Umbilical cord (tissue), 2 donors: ENCODE results near the gene ANKRD18B. TPM values are rescaled to one million over a fixed set of nuclear protein-coding genes. Genes with fewer than 3 reads are reported as not detected.
"Not testable (repeated sequence)": the region's sequence is repeated elsewhere in the genome, so short reads cannot be mapped to it uniquely, and the experiment has no call there.

Experiments used
- DNase-seq: peaks from one replicate; pipeline ENCODE4 v3.0.0-alpha.2; 2015; ENCODE audit warnings: low spot score
- total RNA-seq: library from RNA; depleted of rRNA; stranded (reverse); fragments of >200 nt; gene quantifications from one replicate; pipeline ENCODE4 v1.2.3, GENCODE V29; 2014; ENCODE audit warnings: low replicate concordance; ENCODE audit not compliant: insufficient read depth

The ANKRD18B gene
- total RNA-seq: 5.3 TPM

DNA sequence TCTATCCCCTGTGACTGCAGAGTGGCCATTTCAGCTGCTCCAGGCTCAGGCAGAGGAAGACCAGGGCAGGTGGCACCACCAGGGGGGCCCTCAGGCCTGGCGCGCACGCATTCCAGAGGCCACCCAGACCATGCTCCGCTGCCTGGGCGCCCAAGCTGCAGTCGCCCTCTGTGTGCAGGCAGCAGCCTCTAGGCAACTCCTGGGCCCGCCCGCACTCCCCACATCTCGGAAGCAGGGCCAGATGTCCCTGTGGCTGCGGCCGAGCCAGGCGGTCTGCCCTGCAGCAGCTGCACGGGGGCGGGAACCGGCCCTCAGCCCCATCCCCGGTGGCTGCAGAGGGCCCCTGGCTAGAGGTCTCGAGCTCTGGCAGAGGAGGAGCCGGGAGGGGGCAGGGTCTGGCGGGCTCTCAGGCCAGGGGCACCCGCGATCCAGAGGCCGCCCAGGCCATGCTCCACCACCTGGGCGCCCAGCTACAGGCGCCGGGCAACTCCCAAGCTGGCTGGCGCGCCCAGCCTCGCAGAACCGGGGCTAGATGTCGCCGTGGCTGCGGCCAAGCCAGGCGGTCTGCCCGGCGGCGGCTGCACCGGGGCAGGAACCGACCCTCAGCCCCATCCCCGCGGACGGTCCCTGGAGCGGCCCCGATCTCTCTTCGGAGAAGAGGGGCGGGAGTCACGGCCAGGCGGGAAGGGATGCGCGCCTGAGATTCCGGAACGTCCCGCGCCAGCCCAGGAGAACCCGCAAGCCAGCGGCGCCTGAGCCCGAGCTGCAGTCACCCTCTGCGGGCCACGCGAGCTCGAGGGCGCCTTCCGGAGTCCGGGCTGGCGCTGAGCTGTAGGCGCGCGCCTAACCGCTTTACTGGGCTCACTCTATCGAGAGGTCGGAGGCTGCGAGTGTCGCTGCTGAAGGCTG is at the start of gene ANKRD18B:
ANKRD18B (plus strand) TSS at position 855 of the 909 bp plus-strand sequence. CDS start 239 bp downstream, outside the sequence.
- DNase-seq: peak; percentile 48

DNA sequence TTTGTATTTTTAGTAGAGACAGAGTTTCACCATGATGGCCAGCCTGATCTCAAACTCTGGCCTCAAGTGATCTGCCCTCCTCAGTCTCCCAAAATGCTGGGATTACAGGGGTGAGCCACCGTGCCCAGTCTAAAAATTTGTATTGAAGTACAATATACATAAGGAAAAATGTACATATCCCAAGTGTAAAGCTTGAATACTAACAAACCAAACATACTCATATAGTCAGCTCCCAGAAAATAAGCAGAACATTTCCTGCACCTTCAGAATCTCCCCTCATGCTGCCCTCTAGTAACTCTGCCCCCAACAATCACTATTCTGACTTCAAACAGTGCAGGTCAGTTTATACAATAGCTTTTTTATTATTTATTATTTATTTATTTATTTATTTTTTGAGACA is 48.7 kb upstream of the ANKRD18B start:
- DNase-seq: no peak

DNA sequence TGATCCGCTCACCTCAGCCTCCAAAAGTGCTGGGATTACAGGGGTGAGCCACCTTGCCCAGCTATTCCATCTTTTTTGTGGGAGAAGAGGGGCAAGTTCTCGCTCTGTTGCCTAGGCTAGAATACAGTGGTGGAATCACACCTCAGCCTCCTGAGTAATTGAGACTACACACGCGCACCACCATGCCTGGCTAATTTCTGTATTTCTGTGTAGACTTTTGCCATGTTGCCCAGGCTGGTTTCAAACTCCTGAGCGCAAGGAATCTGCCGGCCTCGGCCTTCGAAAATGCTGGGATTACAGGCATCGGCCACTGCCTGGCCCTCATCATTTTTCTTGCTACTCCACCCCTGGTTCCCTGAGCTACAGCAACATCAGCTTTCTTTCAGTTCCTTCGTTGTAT is 47.5 kb upstream of the ANKRD18B start:
- no peak for DNase-seq

- peak; percentile 20 for DNase-seq
These were observed 43.9 kb upstream of the ANKRD18B start for GRCh38 chr9:33480106-33480505.

DNA sequence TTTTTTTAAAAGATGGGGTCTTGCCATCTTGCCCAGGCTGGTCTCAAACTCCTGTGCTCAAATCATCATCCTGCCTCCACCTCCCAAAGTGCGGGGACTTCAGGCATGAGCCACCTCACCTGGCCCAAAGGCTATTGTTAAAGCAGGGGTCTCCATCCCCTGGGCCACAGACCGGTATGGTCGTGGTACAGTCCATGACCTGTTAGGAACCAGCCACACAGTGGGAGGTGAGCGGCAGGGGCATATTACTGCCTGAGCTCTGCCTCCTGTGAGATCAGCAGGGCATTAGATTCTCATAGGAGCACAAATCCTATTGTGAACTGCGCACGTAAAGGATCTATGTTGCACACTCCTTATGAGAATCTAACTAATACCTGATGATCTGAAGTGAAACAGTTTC is 43.1 kb upstream of the ANKRD18B start:
- no peak for DNase-seq

DNA sequence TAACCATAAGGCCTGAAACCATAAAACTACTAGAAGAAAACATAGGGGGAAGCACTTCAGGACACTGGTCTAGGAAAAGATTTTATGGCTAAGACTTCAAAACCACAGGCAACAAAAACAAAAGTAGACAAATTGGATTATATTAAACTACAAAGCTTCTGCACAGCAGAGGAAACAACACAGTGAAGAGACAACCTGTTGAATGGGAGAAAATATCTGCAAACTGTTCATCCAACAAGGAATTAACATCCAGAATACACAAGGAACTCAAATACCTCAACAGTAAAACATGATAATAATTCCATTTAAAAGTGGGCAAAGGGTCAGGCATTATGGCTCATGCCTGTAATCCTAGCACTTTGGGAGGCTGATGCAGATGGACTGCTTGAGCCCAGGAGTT is 38.7 kb upstream of the ANKRD18B start:
- DNase-seq: not testable (repeated sequence)

DNA sequence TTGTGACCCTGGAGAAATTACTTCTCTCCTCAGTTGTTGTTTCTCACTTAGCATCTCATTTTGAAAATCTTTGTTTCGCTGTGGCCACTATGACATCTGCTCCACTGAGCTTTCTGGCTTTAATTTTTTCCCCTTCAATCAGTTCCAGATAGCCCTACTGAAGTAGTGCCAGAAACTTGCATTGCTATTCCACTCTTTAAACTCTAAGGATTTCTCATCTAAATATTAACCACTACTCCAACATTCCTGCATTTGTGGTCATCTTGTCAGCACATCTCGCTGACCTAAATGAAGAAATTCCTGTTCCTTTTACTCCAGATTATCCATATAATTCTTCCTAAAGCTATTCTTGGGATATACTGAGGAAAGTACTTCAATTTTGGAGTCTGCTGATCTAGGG is 35.0 kb upstream of the ANKRD18B start:
- peak; percentile 56 for DNase-seq

DNA sequence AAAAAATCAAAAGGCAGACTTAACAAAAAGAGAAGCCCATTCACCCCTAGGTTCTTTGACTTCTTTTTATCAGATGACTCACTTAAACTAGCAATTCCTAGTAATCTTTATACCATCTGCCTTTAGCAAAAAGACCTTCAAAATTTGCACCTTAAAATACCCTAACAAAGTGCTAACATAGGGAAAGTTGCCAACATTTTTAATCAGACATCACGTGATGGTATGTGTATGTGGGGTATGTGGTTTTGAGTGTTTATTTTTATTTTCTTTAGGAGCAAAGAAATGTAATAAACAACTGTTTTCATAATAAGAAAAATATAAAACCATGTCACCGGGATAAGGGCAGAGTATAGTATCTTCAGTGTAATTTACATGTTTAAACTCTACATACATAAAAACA is 30.2 kb upstream of the ANKRD18B start:
- DNase-seq: not testable (repeated sequence)

DNA sequence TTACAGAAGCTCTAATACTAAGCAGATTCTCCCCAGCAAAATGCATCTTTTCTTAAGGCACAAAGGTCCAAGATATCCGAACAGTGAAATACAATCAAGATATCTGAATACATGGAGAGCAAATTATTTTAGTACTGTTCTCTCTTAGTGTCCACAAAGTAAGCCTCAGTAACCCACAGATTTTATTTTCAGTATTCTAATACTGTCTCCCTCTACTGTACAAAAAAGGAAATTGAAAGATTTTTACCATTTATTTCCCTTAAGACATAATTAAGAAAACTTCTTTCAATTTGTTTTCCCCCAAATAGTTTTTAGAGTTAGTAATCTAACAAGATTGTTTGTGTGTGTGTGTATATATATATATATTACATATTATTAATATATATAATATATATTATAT is 25.7 kb upstream of the ANKRD18B start:
- DNase-seq: peak; percentile 22

DNA sequence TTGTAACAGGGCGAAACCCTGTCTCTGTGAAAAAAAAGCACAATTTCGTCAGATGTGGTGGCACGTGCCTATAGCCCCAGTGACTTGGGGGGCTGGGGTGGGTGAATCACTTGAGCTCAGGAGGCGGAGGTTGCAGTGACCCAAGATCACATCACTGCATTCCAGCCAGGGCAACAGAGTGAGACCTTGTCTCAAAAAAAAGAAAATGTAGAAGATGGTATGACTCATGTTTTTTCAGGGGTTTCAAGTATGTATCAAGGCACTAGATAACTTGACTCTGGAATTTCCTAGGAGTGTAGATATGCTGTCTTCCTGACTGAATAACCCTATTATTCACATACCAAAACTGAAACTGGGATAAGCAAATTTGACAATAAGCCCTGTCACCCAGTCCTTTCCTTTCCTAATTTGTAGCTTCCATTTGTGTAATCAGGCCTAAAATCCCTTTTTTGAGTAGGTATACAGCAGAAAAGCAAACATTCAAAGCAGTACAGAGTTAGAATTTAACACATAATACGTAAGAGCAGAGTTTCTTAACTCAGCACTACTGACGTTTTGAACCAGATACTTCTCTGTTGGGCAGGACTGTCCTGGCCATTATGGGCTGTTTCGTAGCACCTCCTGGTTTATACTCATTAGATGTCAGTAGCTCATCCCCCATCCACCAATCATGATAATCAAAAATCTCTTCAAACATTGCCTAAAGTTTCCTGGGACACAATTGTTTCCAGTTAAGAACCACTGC is 17.3 kb upstream of the ANKRD18B start:
- peak; percentile 50 for DNase-seq

DNA sequence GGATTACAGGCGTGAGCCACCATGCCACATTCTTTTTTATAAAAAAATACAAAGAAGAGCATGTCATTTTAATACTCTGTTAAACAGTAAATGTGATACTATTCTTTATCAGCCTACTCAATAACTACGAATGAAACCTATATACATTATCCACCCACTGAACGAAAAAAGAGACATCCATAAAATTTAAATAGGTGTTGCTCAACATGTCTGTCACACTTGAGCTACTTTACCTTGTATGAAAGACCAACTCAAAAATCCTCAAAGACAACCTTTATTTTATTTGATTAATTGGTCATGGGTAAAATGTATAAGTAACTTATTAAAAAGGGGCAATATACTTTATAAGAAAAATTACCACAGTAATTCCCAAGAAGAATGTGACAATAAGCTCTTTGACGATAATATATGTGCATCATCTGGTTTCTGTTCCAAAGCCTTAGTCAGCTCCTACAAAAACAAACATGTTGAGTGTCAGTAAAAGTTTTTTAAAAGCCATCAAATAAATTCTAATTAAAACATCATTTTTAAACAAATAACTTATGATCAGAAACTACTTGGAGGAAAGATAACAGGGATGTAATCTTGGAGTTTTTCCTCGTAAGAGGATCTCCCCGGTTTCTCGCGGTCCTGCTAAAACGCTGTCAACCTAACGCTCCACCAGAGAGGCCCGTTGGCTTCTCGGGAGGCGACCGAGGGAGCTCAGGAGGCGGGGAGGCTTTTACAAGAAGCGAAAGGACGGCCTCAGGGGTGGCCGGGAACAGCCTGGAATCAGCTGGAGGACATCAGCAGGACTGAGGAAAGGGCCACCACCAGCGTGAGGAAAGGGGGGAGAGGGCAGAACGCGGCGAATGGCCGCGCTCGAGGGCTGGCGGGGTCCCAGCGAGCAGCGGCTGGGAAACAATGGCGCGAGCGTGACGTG is 13.5 kb upstream of the ANKRD18B start:
- peak; percentile 72 for DNase-seq

DNA sequence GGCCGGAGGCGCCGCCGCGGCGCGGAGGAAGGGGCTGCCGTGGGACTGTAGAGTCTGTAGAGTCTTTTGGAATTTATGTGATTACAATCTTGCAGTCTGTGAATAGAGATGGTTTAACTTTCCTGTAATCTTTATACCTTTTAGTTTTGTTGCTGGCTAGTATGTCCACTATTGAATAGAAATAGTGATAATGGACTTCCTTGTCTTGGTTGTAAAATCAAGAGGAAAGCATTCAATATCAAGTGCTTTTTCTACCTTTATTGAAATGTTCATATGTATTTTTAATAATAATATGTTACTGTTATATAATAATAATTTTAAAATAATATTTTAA is 12.9 kb upstream of the ANKRD18B start:
- DNase-seq: not testable (repeated sequence)

DNA sequence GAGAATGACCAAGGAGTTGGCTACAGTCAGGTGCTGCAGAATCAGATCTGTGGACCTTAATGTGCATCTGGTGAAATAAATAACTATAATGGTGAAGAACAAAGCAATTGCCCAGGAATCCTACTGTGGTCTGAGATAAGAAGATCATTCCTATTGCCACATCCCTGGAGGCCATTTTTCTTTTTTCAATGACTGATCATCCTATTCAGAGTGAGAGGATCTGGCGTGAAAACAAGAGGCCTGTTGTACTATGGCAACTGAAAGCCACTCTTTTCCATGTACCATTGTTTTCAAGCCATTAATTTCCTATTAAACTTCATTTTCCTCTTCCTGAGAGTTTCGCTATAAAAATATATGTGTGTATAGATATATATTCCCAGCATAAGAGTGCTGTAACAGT is 11.5 kb upstream of the ANKRD18B start:
- DNase-seq: not testable (repeated sequence)

DNA sequence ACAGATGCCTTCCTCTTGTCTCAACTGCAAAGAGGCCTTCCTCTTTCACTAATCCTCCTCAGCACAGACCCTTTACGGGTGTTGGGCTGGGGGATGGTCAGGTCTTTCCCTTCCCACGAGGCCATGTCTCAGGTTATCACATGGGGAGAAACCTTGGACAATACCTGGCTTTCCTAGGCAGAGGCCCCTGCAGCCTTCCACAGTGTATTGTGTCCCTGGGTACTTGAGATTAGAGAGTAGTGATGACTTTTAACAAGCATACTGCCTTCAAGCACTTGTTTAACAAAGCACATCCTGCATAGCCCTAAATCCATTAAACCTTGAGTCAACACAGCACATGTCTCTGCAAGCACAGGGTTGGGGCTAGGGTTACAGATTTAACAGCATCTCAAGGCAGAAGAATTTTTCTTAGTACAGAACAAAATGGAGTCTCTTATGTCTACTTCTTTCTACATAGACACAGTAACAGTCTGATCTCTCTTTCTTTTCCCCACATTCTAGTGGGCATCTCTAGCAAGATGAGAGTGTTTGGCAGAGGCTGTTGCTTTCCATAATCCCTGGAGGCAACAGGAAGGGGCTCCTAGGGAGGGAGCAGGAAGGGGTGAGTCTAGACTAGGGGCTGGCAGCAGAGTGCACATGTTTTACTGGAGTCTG is 8.6 kb upstream of the ANKRD18B start:
- not testable (repeated sequence) for DNase-seq

DNA sequence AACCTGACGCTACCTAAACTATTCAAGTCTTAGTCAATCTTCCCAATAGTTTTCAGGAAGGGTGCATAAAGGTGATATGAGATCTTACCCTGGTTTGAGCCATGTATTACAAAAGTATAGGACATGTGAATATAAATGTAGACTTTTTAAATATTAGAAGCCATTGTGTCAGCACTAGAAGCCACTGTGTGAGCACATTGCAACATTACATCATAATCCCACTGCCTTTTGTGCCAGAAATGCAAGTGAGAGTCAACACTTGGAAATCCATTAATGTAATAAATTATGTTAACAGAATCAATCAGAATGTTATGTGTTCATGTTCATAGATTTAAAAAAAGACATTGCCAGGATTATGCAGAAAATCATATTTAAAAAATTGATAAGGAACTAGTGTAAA is 7.7 kb upstream of the ANKRD18B start:
- DNase-seq: not testable (repeated sequence)

GRCh38 chr9:33517373-33517772 is 6.7 kb upstream of the ANKRD18B start:
- DNase-seq: no peak

GRCh38 chr9:33517934-33518577 is 6.0 kb upstream of the ANKRD18B start:
- DNase-seq: not testable (repeated sequence)

- DNase-seq: not testable (repeated sequence)
These were observed 2.2 kb upstream of the ANKRD18B start for GRCh38 chr9:33521861-33522260.

- DNase-seq: no peak
These were observed 376 bp downstream of the ANKRD18B start for GRCh38 chr9:33524306-33524947.

- not testable (repeated sequence) for DNase-seq
These were observed 4.0 kb downstream of the ANKRD18B start for GRCh38 chr9:33528069-33528468.
